Stromal cell of bone marrow (primary cell): Measurements from ENCODE around the gene TULP1.
A peak's percentile ranks its signal among the peaks of the same experiment; 100 is the strongest.

Source experiments
- DNase-seq: peaks from one replicate; pipeline ENCODE4 v3.0.0-alpha.2; 2012; ENCODE audit warnings: low read depth

The TULP1 gene

GRCh38 chr6:35483893-35484645, 28.6 kb downstream of the TULP1 start:
- no peak for DNase-seq

GRCh38 chr6:35483490-35483889, 29.2 kb downstream of the TULP1 start:
- no peak for DNase-seq

- no peak for DNase-seq
These were observed 29.6 kb downstream of the TULP1 start for GRCh38 chr6:35483062-35483461.

GRCh38 chr6:35481226-35481625, 31.5 kb downstream of the TULP1 start:
- no peak for DNase-seq

GRCh38 chr6:35480176-35480575, 32.5 kb downstream of the TULP1 start:
- no peak for DNase-seq

GRCh38 chr6:35478259-35478658, 34.4 kb downstream of the TULP1 start:
- DNase-seq, result no peak

- DNase-seq, result no peak
These were observed 35.0 kb downstream of the TULP1 start for GRCh38 chr6:35477551-35478179.

- DNase-seq, result no peak
These were observed 35.7 kb downstream of the TULP1 start for GRCh38 chr6:35477028-35477427.

- DNase-seq, result no peak
These were observed 36.7 kb downstream of the TULP1 start for GRCh38 chr6:35476004-35476403.

- DNase-seq, result no peak
These were observed 37.1 kb downstream of the TULP1 start for GRCh38 chr6:35475573-35475972.

- DNase-seq, result no peak
These were observed 37.6 kb downstream of the TULP1 start for GRCh38 chr6:35474942-35475570.

- DNase-seq, result no peak
These were observed 38.4 kb downstream of the TULP1 start for GRCh38 chr6:35474131-35474941.

- DNase-seq, result no peak
These were observed 38.9 kb downstream of the TULP1 start for GRCh38 chr6:35473850-35474130.

GRCh38 chr6:35473075-35473849, 39.4 kb downstream of the TULP1 start:
- DNase-seq, result no peak

GRCh38 chr6:35471836-35472345, 40.8 kb downstream of the TULP1 start:
- DNase-seq, result no peak

- no peak for DNase-seq
These were observed 42.0 kb downstream of the TULP1 start for GRCh38 chr6:35470663-35471120.

- no peak for DNase-seq
These were observed 42.7 kb downstream of the TULP1 start for GRCh38 chr6:35469751-35470662.

- no peak for DNase-seq
These were observed 43.5 kb downstream of the TULP1 start for GRCh38 chr6:35468980-35469750.

- DNase-seq, result peak; percentile 94
These were observed 44.3 kb downstream of the TULP1 start, which contains the start of gene RPL10A for GRCh38 chr6:35468181-35468979. Gene RPL10A (plus strand): TSS chr6:35468401. CDS start chr6:35468435, 34 bp downstream.
